NCI-H345 (cell line): Measurements from ENCODE around the gene NUDT5.
A peak's percentile ranks its signal among the peaks of the same experiment; 100 is the strongest.

Source experiments
- DNase-seq: peaks from one replicate; lab custom pipeline; 2025; lab: John Stamatoyannopoulos, UW

The NUDT5 gene

GRCh38 chr10:12164085-12164484, 31.6 kb downstream of the NUDT5 start:
- DNase-seq, result no peak

GRCh38 chr10:12162927-12163326, 32.8 kb downstream of the NUDT5 start:
- DNase-seq, result no peak

- no peak for DNase-seq
These were observed 35.0 kb downstream of the NUDT5 start for GRCh38 chr10:12160664-12161063.

- no peak for DNase-seq
These were observed 37.6 kb downstream of the NUDT5 start for GRCh38 chr10:12158111-12158510.

GRCh38 chr10:12156367-12157123, 39.1 kb downstream of the NUDT5 start:
- no peak for DNase-seq

GRCh38 chr10:12154516-12154915, 41.2 kb downstream of the NUDT5 start:
- DNase-seq, result no peak

- DNase-seq, result no peak
These were observed 45.5 kb downstream of the NUDT5 start for GRCh38 chr10:12150163-12150562.

GRCh38 chr10:12144538-12144937, 51.2 kb downstream of the NUDT5 start:
- DNase-seq, result no peak

- DNase-seq, result no peak
These were observed 55.7 kb downstream of the NUDT5 start for GRCh38 chr10:12140038-12140437.

- no peak for DNase-seq
These were observed 60.1 kb downstream of the NUDT5 start for GRCh38 chr10:12135631-12136030.

- DNase-seq, result peak; percentile 17
These were observed 65.3 kb downstream of the NUDT5 start for GRCh38 chr10:12130237-12130872.

- peak; percentile 91 for DNase-seq
These were observed 66.2 kb downstream of the NUDT5 start, which contains the start of gene SEC61A2 for GRCh38 chr10:12129222-12130111. Gene SEC61A2 (plus strand): TSS chr10:12129677. CDS start chr10:12129788, 111 bp downstream.

- DNase-seq, result no peak
These were observed 74.0 kb downstream of the NUDT5 start for GRCh38 chr10:12121673-12122072.
